Ureter (tissue), 1 donor: ENCODE data around the gene DIPK1C. TPM values are rescaled to one million over a fixed set of nuclear protein-coding genes. Genes with fewer than 3 reads are reported as not detected.

Source experiments
- DNase-seq: peaks from one replicate; pipeline ENCODE4 v3.0.0-alpha.2; 2020; ENCODE audit warnings: low spot score
- total RNA-seq: library from RNA; stranded (reverse); gene quantifications from one replicate; pipeline ENCODE4 v1.2.4, GENCODE V29; 2023
- donor health status: DM: yes; HTN: yes; CAD: no.

Gene DIPK1C
- total RNA-seq, 1 donor from 2014 or later: not detected

DNA sequence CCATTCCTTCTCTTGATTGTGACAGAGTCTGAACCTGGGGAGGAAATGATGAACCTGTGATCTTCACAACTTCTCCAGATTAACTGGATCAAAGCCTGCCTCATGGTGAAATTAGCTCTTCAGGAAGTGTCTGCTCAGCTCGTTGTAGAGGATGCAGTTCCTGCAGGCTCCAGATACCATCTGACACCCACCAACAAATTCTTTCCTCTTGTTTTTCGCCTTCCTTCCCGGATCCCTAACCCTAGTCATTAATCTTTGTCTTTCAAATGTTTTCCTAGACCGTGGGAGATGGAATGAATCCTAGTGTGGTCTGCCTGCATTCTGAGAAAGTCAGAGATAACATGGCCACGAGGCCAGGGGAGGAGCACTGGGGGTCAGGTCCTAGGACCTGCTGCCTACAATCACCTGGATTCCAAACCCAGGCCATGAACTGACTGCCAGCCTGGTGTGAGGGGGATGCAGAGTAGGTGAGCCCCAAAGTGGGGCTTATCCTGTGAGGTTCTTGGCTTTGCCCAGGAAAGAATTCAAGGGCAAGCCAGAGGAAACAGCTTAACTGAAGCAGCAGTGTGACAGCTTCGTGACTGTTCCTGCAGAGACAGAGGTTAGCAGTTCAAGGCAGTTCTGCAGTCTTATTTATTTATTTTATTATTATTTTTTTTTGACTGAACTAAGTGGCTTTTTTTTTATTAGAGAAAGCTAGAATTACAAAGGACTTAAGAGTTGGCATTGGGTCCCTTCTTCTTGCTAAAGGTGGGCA is 67.8 kb downstream of the DIPK1C start:
- DNase-seq: no peak

DNA sequence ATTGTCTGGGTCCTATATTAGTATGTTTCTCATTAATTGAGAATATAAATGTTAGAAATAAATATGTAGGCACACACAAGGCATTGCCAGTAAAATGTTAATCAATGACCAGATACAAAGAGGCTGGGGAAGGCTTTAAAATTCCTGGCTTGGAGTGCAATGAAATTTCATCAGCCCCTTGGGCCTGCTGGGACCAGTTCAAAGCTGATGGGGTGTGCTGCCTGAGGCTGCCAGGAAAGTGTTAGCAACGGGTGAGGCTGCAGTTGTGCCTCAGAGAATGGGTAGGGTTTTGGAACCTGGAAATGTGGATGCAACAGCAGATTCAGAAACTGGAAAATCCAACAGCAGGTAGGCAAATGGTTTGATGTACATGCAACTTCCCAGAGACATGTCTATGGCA is 68.9 kb downstream of the DIPK1C start:
- no peak for DNase-seq

DNA sequence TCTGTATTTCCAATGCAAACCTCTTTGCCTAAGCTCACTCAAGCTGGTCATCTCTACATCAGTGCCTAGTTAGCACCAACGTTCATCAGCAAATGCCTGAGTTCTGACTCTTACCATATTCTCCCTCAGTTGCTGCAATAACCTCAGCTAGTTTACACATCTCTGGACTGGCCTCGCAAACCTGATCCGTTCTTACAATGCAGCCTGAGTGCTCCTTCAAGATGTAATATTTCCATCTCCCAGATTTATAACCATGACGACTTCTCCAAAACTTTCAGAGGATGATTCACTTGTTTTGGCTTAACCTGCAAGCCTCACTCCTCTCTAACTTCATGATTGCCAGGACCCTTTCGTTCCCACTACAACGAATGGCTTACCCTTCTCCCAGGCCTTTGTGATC is 69.7 kb downstream of the DIPK1C start:
- DNase-seq: no peak

Other genes with a start within 250 kb of the DIPK1C start
- 397 TPM for gene CYB5A, start 165.3 kb downstream of the DIPK1C start, total RNA-seq
- gene C18orf63, start 141.5 kb downstream of the DIPK1C start, total RNA-seq: not detected
- 344 TPM for gene CNDP2, start 39.1 kb upstream of the DIPK1C start, total RNA-seq
- gene CNDP1, start 77.2 kb upstream of the DIPK1C start, total RNA-seq: 0.31 TPM
- 27.2 TPM for gene ZNF407, start 140.6 kb upstream of the DIPK1C start, total RNA-seq